OCI-LY1 (cell line): ENCODE data around the gene SNX5.

Source experiments
- EZH2 ChIP-seq: fragments of 200-600 bp; sonication (generic), shearing (Covaris generic); IDR thresholded peaks from 2 replicates; pipeline ENCODE4 v1.8.0; 2017; ENCODE audit warnings: borderline replicate concordance, mixed run types, mild to moderate bottlenecking, antibody characterized with exemption, low read length, moderate library complexity, mixed read lengths
- TF ChIP-seq, protein P1 (sequence below): fragments of 200-600 bp; sonication (generic), shearing (Covaris generic); IDR thresholded peaks from 2 replicates; pipeline ENCODE4 v1.5.1; 2017; ENCODE audit warnings: mild to moderate bottlenecking, antibody characterized with exemption, low read length, moderate library complexity, mixed read lengths

DNA sequence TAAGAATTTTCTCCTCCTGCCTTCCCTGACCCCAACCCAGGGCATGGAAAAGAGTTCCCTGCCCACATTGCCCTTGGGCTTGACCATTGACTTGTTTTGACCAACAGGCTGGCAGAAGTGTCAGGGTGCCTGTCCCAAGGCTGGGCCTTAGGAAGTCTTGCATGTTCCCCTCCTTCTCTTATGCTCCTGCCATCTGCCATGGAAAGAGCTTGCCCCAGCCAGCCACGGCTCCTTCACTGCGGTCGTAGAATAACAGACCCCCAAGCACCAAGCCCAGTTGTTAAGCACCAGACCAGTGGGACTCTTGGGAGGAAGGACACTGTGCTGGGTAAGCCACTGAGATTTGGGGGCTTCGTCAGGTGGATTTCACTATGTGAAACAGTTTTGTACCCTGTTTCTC is 53.6 kb downstream of the SNX5 start:
- TF ChIP-seq, protein P1, sequence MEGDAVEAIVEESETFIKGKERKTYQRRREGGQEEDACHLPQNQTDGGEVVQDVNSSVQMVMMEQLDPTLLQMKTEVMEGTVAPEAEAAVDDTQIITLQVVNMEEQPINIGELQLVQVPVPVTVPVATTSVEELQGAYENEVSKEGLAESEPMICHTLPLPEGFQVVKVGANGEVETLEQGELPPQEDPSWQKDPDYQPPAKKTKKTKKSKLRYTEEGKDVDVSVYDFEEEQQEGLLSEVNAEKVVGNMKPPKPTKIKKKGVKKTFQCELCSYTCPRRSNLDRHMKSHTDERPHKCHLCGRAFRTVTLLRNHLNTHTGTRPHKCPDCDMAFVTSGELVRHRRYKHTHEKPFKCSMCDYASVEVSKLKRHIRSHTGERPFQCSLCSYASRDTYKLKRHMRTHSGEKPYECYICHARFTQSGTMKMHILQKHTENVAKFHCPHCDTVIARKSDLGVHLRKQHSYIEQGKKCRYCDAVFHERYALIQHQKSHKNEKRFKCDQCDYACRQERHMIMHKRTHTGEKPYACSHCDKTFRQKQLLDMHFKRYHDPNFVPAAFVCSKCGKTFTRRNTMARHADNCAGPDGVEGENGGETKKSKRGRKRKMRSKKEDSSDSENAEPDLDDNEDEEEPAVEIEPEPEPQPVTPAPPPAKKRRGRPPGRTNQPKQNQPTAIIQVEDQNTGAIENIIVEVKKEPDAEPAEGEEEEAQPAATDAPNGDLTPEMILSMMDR, result no peak
- no peak for TF ChIP-seq EZH2
